Measurements from ENCODE around the gene FKBP9.
"Not testable (repeated sequence)": the region's sequence is repeated elsewhere in the genome, so short reads cannot be mapped to it uniquely, and the experiment has no call there.

FKBP9 gene

GRCh38 chr7:32958046-32959025 lies 1.1 kb downstream of the FKBP9 start:
- no peak for DNase-seq

DNA sequence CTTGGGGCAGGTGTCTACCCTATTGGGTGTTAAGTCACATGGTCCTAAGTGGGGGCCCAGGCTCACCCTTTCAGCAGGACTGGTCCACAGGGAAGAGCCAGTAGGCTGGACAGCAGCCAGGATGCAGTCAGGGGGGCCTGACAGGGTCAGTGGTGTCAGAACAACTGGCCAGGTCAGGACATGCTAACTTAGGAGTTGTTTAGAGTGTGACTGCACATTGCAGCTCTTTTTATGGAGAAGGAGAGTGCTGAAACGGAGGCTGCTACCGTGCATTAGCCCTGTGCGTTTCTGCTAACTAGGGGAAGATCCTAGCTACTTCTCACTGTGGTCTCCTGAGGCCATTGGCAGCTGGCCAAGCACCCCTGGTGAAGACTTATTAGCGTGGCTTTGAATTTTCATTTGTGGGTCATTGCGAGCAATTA lies 6.7 kb downstream of the FKBP9 start:
- not testable (repeated sequence) for DNase-seq

- not testable (repeated sequence) for DNase-seq
These were observed 7.4 kb downstream of the FKBP9 start for GRCh38 chr7:32964461-32965159.

DNA sequence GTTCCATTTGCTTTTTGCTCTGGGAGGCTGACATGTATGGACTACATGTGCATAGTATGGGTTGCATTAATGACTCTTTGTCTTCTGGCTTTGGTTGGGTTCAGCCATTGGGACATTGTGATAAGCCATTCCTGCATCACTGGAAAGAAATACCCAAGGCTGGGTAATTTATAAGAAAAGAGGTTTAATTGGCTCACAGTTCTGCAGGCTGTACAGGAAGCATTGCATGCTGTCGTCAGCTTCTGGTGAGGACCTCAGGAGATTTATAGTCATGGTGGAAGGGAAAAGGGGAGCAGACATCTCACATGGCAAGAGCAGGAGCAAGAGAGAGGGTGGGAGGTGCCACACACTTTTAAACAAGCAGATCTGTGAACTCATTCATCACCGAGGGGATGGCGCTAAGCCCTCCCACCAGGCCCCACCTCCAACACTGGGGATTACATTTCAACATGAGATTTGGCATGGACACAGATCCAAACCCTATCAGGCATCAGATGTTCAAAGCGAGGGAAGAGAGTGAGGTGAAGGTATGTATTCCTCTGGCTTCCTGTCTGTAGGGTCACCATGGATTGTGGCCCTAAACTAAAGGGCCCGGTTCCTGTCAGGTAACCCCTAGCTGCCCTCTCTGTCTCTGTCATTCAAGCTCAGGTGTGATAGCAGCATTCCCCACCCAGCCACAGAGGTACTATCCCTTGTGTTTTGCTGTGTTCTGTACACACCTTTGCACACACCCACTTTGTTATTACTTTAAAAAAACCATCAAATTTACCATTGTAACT lies 9.4 kb downstream of the FKBP9 start:
- not testable (repeated sequence) for DNase-seq

DNA sequence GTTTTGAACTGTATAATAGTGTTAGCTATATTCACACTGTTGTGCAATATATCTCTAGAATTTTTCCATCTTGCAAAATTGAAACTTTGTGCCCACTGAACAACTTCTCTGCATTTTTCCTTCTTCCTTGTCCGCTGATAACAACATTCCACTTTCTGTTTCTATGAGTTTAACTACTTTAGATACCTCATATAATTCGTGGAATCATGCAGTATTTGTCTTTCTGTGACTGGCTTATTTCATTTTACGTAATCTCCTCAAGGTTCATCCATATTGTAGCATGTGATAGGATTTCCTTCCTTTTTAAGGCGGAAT lies 10.0 kb downstream of the FKBP9 start:
- DNase-seq: not testable (repeated sequence)

DNA sequence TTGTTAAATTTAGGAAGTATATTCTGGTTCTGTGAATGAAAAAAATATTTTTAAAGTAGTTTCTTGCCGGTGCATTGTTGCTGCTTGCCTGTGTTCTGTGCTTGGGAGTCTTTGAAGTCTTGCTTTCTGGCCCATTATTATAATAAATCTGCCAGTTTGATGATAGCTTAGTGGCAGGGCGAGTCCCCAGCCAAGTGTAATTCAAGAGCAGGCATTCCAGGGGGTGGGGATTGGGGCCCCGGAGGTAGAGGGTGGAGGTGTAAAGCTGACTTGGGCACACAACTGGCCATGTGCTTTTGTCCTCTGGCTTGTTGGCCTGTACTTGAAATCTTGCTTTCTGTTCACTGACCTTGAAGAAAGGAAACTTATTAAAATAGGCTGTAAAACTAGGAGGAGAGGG lies 14.7 kb downstream of the FKBP9 start:
- not testable (repeated sequence) for DNase-seq

DNA sequence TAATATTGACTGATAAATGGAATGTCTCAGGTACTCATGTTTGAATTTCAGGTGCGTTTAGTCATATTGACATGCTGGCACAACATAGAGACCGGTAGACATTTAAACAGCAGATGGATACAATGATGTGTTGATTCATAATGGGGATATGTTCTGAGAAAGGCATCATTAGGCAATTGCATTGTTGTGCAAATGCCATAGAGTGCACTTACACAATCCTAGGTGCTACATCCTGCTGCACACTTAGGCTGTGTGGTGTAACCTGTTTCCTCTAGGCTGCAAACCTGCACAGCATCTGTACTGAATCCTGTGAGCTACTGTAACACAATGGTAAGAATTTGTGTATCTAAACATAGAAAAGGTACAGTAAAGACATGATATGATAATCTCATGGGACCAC lies 19.9 kb downstream of the FKBP9 start:
- not testable (repeated sequence) for DNase-seq

DNA sequence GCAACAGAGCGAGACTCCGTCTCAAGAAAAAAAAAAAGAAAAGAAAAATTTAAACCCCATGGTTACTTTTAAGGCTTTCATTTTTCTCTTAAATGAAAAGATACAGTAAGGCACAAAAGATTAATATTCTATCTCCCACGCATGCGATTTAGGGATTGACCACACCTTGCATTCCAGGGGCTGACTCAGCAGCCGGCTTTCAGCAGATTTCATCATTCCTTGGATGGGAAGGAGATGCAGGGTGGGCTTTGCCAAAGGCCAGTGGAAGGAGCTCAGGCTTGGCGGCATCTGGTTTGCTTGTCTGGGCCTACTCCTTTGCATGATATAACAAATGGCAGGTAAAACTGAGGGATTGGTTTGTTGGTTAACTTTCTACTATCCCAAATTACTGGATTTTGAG lies 22.0 kb downstream of the FKBP9 start:
- DNase-seq: not testable (repeated sequence)

GRCh38 chr7:32979902-32980301 lies 22.7 kb downstream of the FKBP9 start:
- not testable (repeated sequence) for DNase-seq

DNA sequence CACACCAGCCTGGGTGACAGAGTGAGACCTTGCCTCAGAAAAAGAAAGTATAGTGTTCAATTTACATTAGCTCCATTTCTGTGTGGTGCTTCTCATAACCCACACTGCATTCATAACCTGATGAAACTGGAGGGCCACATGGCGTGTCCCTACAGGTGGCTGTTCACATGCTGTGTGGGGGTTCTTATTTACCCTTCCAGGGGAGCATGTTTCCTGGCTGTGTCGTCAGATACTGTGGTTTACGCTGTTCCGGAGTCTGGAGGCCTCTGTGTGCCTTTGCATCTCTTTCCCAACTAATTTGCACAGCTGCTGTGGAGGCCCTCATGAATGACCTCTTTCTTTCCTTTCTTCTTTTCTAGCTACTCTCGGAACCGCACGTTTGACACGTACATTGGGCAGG lies 30.9 kb downstream of the FKBP9 start:
- DNase-seq: not testable (repeated sequence)

DNA sequence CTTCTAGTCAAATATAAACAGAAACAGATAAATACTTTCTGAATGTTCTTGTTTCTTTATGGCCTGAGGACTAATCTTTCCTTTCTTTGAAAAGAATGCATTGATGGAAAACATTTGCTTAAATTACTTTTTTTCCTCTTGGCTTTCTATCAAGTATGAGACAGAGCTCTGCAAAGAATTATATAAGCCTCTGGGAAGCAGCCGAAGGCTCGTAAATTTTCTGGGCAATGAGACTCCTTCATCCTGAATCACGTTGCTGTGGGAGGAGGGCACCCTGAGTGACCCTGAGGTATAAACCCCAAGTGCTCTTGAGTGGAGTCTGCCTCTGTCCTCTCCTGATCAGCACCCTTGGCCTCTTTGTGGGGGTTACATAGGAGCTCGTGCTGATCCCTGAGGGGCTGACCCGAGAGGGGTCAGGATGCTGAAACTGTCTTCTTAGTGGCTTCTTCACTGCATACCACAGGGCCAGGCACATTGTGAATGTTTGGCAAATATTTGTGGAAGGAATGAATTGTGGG lies 33.9 kb downstream of the FKBP9 start:
- not testable (repeated sequence) for DNase-seq

DNA sequence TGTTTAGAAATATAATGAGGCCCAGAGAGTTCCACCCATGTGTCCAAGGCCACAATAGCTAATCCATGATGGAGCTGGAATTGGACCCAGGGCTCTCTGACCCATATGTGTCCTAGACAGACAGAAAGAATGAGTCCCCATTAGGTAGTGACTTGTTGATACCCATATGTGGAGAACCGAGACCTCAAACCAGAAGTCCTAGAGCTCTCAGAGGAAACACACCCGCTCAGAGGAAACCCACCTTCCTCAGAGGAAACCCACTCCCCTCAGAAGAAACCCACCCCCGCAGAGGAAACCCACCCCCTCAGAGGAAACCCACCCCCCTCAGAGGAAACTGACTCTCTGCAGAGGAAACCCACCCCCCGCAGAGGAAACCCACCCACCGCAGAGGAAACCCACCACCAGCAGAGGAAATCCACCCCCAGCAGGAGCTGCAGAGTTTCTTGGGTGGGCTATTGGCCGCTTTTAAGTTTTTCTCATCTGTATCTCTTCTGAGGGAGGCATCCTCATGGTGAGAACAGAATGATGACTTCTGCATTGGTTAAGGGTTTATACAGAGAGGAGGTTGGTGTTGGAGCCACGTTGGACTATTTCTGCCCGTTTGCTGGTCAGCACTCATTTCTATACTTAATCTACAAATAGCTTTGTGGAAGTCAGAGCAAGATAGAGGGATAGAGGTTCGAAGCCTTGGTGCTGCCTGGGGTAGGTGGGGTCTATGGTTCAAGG lies 34.9 kb downstream of the FKBP9 start:
- DNase-seq: not testable (repeated sequence)

DNA sequence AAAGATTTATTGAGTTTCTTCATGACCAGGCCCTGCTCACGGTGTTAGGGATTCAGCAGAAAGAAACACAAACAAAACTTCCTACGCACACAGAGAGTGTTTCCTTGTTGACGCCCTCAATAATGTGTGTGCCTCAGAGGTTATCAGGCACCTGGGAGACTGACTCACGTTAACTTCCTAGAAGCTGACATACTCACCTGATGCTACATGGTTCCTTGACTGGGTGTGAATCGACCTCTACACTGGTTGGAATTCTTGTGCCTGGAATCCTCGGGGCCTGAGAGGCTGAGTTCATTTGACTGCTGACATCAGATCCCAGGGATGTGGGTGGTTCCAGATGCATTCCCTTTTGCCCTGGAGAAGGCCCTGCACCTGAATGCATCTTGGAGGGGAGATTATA lies 35.5 kb downstream of the FKBP9 start:
- not testable (repeated sequence) for DNase-seq

DNA sequence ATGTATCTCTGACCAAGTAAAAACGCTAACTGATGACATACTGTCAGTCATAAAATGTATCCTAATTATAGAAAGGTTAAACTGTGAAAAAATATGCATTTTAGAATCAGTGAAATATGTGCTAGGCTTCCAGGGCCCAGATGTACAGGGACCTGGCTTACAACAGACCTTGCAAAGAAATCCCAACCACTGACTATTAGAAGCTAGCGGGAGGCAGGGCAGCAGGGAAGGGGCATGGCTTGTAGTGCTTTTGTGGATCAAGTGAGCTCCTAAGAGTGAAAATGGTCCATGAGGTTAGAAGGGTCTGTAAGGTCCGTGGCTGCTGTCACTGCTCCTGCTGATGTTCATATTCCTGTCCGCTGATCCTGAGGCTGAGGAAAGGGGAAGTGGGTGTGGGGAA lies 40.7 kb downstream of the FKBP9 start:
- DNase-seq: not testable (repeated sequence)

GRCh38 chr7:32998361-32999171 lies 41.3 kb downstream of the FKBP9 start:
- DNase-seq: not testable (repeated sequence)

DNA sequence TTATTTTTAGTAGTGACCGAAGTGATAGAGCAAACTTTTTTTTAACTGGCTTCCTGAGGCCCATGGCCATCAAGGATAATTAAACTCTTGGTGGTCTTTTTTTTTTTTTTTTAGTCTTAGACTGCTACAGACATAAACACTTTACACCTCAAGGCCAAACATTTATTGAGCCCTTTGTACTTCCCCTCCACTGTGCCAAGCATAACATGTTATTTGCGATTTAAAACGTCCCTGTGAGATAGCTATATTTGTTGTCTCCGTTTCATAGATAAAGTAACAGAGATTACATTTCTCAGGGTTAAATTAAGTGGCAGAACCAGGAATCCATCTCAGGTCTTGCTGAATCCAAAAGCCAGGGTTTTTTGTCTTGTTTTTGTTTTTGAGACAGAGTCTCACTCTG lies 42.1 kb downstream of the FKBP9 start:
- not testable (repeated sequence) for DNase-seq

DNA sequence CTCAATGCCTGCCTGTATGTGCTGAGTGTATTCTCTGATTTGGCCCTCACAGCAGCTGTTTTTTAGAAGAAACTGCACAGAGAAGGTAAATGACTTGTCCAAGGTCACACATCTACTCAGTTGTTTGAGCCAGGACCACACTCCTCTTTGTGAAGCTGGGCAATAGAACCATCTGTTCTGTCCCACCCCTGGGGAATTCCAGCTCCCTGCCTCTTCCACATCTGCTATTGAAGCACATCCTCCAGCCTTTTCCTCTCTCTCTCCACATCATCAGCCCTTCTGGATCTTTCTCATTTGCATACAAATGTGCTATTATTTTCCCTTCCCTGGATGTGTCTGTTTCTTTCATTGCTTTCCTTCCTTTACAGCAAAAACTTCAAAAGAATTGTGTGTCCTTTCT lies 45.9 kb downstream of the FKBP9 start:
- DNase-seq: not testable (repeated sequence)

- DNase-seq: not testable (repeated sequence)
These were observed 46.9 kb downstream of the FKBP9 start for GRCh38 chr7:33004104-33004616.

DNA sequence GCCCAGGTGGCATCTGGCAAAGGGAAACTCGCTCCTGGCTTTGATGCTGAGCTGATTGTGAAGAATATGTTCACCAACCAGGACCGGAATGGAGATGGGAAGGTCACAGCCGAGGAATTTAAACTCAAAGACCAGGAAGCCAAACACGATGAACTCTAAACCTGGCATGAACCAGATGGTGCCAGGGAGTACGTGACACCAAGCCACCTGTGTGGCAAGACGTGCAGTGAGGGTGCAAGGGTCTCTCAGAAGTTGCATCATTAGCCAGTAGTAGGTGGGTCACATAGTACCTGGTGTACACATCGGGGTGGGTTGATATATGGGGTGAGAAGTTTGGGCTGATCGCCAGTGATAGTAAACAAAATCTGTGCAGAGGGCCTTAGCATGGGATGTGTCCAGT lies 48.0 kb downstream of the FKBP9 start:
- DNase-seq: not testable (repeated sequence)

DNA sequence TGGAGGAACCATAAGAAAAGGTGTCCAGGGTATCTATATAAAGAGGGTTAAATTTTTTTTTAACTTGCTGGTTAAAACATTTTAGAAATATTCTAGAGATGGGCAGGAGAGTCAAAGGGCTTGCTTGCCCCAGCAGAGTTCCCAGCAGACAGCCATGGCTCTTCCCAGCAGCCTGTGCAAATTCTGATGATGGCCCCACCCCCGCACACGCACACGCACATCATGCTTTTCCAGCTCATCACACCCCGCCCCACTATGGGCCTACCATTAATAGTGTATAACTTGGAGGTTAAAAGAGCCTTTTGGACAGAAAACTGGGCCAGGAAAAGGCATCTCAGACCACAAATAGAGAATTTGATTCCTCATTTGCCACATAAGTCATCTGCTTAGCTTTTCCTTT lies 48.5 kb downstream of the FKBP9 start:
- DNase-seq: not testable (repeated sequence)

- no peak for DNase-seq
These were observed 52.5 kb downstream of the FKBP9 start for GRCh38 chr7:33009734-33010133.
